NCI-H510A treated with DMSO at 0.1 percent for 48 hours (cell line): ENCODE data around the gene ERMAP.

Experiments used
- DNase-seq: peaks from one replicate; lab custom pipeline; 2025; lab: John Stamatoyannopoulos, UW

The ERMAP gene

DNA sequence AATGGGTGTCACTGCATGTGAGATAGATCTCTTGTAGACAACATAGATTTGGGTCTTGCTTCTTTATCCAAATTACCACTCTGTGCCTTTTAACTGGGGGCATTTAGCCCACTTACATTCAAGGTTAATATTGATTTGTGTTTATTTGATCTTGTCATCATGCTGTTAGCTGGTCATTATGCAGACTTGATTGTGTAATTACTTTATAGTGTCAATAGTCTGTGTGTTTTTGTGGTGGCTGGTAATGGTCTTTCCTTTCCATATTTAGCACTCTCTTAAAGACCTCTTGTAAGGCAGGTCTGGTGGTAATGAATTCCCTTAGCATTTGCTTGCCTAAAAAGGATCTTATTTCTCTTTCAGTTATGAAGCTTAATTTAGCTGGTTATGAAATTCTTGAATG lies 59.1 kb downstream of the ERMAP start:
- DNase-seq: no peak

DNA sequence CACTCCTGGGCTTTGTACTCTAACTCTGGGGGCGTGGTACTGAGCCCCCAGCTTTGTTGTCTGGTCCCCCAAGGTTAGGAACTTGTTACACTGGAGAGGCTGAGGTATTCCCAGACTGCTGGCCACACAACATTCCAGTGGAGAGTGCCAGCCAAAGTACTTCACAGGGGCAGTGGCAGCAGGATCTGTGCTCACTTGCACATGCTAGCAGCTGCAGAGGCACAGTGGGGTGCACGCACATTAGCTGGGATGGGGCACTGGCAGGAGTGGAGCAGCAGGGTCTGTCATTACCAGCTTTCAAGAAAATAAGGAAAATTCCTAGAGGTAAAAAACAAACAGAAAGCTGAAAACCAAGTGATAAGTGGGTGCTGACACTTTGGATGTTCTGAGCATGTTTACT lies 60.5 kb downstream of the ERMAP start:
- no peak for DNase-seq

GRCh38 chr1:42880384-42880783 lies 63.5 kb downstream of the ERMAP start:
- DNase-seq: no peak

GRCh38 chr1:42886046-42886739 lies 69.3 kb downstream of the ERMAP start:
- DNase-seq: no peak

GRCh38 chr1:42886800-42887199 lies 69.9 kb downstream of the ERMAP start:
- peak; percentile 63 for DNase-seq

- no peak for DNase-seq
Observed at GRCh38 chr1:42887366-42887765, 70.4 kb downstream of the ERMAP start.

- no peak for DNase-seq
Observed at GRCh38 chr1:42888013-42888633, 71.2 kb downstream of the ERMAP start.

- no peak for DNase-seq
Observed at GRCh38 chr1:42889264-42889663, 72.3 kb downstream of the ERMAP start.

DNA sequence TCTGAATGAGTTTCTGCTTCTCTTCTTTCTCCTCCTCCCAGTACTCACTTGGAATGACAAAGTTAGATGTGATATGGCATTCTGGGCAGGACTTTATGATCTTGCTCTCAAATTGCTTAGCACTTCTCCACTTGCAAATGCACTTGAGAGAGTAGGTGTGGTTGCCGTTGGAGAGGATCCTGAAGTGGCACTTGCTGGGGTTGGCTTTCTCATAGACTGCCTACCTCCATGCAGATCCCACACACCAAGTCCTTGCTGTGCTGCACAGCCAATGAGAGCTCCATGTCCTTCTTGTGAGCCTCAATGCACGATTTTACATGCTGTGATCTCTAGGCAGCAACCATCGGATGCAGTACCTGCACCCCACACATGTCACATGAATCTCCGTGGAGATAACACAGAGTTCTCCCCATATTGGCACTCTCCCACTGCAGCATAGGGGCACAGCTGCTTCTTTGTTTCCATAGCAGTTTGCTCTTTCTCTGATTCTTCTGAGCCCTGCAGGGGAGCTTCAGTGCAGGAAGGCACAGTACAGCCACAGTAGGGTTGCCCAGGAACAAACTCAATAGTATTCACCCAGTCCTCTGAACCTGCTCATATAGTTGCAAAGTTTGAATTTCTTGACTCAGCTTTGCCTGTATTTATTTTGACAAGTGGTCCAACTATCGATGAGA lies 74.7 kb downstream of the ERMAP start:
- DNase-seq: peak; percentile 75
